ENCODE results near the gene AFF3.

AFF3 gene

GRCh38 chr2:99545066-99545465 lies 597.3 kb downstream of the AFF3 start:
- TF ChIP-seq EP300 (IDR thresholded peaks at IDR 0.05; ENCODE audit: borderline replicate concordance) (no peak), FOXM1 (IDR thresholded peaks at IDR 0.05; ENCODE audit: borderline replicate concordance, low read depth) (no peak), TEAD4 (IDR thresholded peaks at IDR 0.05) (no peak), NFIC (IDR thresholded peaks at IDR 0.05) (no peak), TCF12 (IDR thresholded peaks at IDR 0.05; ENCODE audit: low read depth) (no peak), EGR1 (IDR thresholded peaks at IDR 0.05) (no peak), ZBTB7A (IDR thresholded peaks at IDR 0.05; ENCODE audit: low read depth) (no peak), CEBPB (IDR thresholded peaks at IDR 0.05) (no peak), TAF1 (IDR thresholded peaks at IDR 0.05; ENCODE audit: low read depth) (no peak), YY1 (IDR thresholded peaks at IDR 0.05; ENCODE audit: low read depth) (no peak), RAD21 (IDR thresholded peaks at IDR 0.05; ENCODE audit: low read depth) (no peak), CREB1 (IDR thresholded peaks at IDR 0.05; ENCODE audit: low read depth) (no peak), REST (IDR thresholded peaks at IDR 0.05; ENCODE audit: low read depth) (no peak), USF1 (IDR thresholded peaks at IDR 0.05) (no peak), MAX (IDR thresholded peaks at IDR 0.05) (no peak)

GRCh38 chr2:99544608-99545007 lies 597.8 kb downstream of the AFF3 start:
- TF ChIP-seq MAX (IDR thresholded peaks at IDR 0.05) (no peak), FOXM1 (IDR thresholded peaks at IDR 0.05; ENCODE audit: borderline replicate concordance, low read depth) (no peak), USF1 (IDR thresholded peaks at IDR 0.05) (no peak), TAF1 (IDR thresholded peaks at IDR 0.05; ENCODE audit: low read depth) (no peak), EGR1 (IDR thresholded peaks at IDR 0.05) (no peak), ZBTB7A (IDR thresholded peaks at IDR 0.05; ENCODE audit: low read depth) (no peak), RAD21 (IDR thresholded peaks at IDR 0.05; ENCODE audit: low read depth) (no peak), REST (IDR thresholded peaks at IDR 0.05; ENCODE audit: low read depth) (no peak), CREB1 (IDR thresholded peaks at IDR 0.05; ENCODE audit: low read depth) (no peak), TEAD4 (IDR thresholded peaks at IDR 0.05) (no peak), TCF12 (IDR thresholded peaks at IDR 0.05; ENCODE audit: low read depth) (no peak), YY1 (IDR thresholded peaks at IDR 0.05; ENCODE audit: low read depth) (no peak), EP300 (IDR thresholded peaks at IDR 0.05; ENCODE audit: borderline replicate concordance) (no peak)

GRCh38 chr2:99543247-99543646 lies 599.1 kb downstream of the AFF3 start:
- TF ChIP-seq NFIC (IDR thresholded peaks at IDR 0.05), result no peak
- TF ChIP-seq CREB1 (IDR thresholded peaks at IDR 0.05; ENCODE audit: low read depth), result no peak
- no peak for TF ChIP-seq TAF1 (IDR thresholded peaks at IDR 0.05; ENCODE audit: low read depth)
- TF ChIP-seq MAX (IDR thresholded peaks at IDR 0.05), result no peak
- no peak for TF ChIP-seq EP300 (IDR thresholded peaks at IDR 0.05; ENCODE audit: borderline replicate concordance)
- TF ChIP-seq REST (IDR thresholded peaks at IDR 0.05; ENCODE audit: low read depth), result no peak
- TF ChIP-seq TCF12 (IDR thresholded peaks at IDR 0.05; ENCODE audit: low read depth), result no peak
- no peak for TF ChIP-seq YY1 (IDR thresholded peaks at IDR 0.05; ENCODE audit: low read depth)
- no peak for TF ChIP-seq FOXM1 (IDR thresholded peaks at IDR 0.05; ENCODE audit: borderline replicate concordance, low read depth)
- no peak for TF ChIP-seq USF1 (IDR thresholded peaks at IDR 0.05)
- TF ChIP-seq ZBTB7A (IDR thresholded peaks at IDR 0.05; ENCODE audit: low read depth), result no peak
- TF ChIP-seq CEBPB (IDR thresholded peaks at IDR 0.05), result no peak
- no peak for TF ChIP-seq TEAD4 (IDR thresholded peaks at IDR 0.05)
- TF ChIP-seq RAD21 (IDR thresholded peaks at IDR 0.05; ENCODE audit: low read depth), result no peak
- no peak for TF ChIP-seq EGR1 (IDR thresholded peaks at IDR 0.05)

Measured in Ishikawa (cell line).